ENCODE measurements around the gene TXNRD3. TPM values are rescaled to one million over a fixed set of nuclear protein-coding genes. Genes with fewer than 3 reads are reported as not detected.

Gene TXNRD3
- total RNA-seq, 1 donor from 2014 or later: 10.3 TPM

DNA sequence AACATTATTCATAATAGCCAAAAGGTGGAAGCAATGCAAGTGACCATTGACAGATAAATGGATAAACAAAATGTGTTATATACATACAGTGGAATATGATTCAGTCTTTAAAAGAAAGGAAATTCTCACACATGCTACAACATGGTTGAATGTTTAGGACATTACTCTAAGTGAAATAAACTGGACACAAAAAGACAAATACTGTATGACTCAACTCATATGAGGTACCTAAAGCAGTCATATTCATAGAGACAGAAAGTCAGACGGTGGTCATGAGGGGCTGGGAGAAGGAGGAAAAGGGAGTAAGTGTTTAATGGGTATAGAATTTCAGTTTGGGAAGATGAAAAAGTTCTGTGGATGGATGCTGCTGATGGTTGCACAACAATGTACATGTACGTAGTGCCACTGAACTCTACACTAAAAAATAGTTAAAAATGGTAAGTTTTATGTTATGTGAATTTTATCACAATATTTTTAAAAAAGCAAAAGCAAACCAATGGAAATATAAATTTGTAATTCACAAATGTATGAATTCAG, 5.3 kb downstream of the TXNRD3 start:
- no peaks in the 10 kb centered on the region for H3K36me3 ChIP-seq
- H3K27me3 ChIP-seq: no peaks in the 10 kb centered on the region
- intact Hi-C loops (cut with DNase I): no loop called here
- TF ChIP-seq, protein P1, sequence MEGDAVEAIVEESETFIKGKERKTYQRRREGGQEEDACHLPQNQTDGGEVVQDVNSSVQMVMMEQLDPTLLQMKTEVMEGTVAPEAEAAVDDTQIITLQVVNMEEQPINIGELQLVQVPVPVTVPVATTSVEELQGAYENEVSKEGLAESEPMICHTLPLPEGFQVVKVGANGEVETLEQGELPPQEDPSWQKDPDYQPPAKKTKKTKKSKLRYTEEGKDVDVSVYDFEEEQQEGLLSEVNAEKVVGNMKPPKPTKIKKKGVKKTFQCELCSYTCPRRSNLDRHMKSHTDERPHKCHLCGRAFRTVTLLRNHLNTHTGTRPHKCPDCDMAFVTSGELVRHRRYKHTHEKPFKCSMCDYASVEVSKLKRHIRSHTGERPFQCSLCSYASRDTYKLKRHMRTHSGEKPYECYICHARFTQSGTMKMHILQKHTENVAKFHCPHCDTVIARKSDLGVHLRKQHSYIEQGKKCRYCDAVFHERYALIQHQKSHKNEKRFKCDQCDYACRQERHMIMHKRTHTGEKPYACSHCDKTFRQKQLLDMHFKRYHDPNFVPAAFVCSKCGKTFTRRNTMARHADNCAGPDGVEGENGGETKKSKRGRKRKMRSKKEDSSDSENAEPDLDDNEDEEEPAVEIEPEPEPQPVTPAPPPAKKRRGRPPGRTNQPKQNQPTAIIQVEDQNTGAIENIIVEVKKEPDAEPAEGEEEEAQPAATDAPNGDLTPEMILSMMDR (IDR thresholded peaks at IDR 0.05): no peak
- no peak overlapping the region for H3K4me3 ChIP-seq
- DNase-seq (no peak), ATAC-seq (no peak)
- H3K9me3 ChIP-seq: no peaks in the 10 kb centered on the region
- H3K4me1 ChIP-seq: no peaks in the 10 kb centered on the region
- H3K27ac ChIP-seq: no peak overlapping the region

GRCh38 chr3:126646674-126647073, 8.2 kb downstream of the TXNRD3 start:
- no peaks in the 10 kb centered on the region for H3K27me3 ChIP-seq
- DNase-seq: no peak
- H3K4me1 ChIP-seq: no peaks in the 10 kb centered on the region
- ATAC-seq: peak; percentile 47
- H3K9me3 ChIP-seq: no peaks in the 10 kb centered on the region
- TF ChIP-seq, protein P1 (IDR thresholded peaks at IDR 0.05): no peak
- H3K36me3 ChIP-seq: peaks cover 15% of the 10 kb centered on the region
- intact Hi-C loops (cut with DNase I): no loop called here
- H3K27ac ChIP-seq: no peak overlapping the region
- H3K4me3 ChIP-seq: no peak overlapping the region

DNA sequence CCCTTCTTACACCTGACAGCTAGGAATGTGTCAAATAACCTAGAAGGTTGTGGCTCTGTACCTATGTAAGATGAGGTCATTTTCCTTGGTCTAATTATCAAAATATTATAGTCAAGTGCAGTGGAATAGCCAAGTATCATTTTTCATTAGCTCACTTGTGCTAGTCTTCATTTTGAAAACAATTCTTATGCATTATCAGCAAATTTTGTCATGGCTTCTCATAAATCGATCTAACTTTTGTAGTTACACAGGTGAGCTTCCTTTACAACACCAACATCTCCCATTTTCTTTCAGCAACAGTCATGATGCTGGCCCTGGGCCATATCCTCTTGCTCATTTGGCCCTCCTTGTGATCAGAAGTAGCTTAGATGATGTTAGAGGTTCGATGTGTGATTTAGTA, 10.3 kb downstream of the TXNRD3 start:
- ATAC-seq: no peak
- H3K27ac ChIP-seq: no peak overlapping the region
- no peaks in the 10 kb centered on the region for H3K27me3 ChIP-seq
- no peaks in the 10 kb centered on the region for H3K9me3 ChIP-seq
- DNase-seq: no peak
- H3K4me3 ChIP-seq: no peak overlapping the region
- intact Hi-C loops (cut with DNase I): no loop called here
- TF ChIP-seq, protein P1 (IDR thresholded peaks at IDR 0.05): no peak
- H3K4me1 ChIP-seq: no peaks in the 10 kb centered on the region
- H3K36me3 ChIP-seq: peaks cover 15% of the 10 kb centered on the region

GRCh38 chr3:126638790-126639189, 16.1 kb downstream of the TXNRD3 start:
- intact Hi-C loops (cut with DNase I): no loop called here
- H3K4me3 ChIP-seq: no peak overlapping the region
- H3K27me3 ChIP-seq: no peaks in the 10 kb centered on the region
- H3K4me1 ChIP-seq: no peaks in the 10 kb centered on the region
- no peak for DNase-seq
- TF ChIP-seq, protein P1 (IDR thresholded peaks at IDR 0.05): no peak
- H3K9me3 ChIP-seq: no peaks in the 10 kb centered on the region
- H3K27ac ChIP-seq: no peak overlapping the region
- ATAC-seq: no peak
- H3K36me3 ChIP-seq: peaks cover 31% of the 10 kb centered on the region

DNA sequence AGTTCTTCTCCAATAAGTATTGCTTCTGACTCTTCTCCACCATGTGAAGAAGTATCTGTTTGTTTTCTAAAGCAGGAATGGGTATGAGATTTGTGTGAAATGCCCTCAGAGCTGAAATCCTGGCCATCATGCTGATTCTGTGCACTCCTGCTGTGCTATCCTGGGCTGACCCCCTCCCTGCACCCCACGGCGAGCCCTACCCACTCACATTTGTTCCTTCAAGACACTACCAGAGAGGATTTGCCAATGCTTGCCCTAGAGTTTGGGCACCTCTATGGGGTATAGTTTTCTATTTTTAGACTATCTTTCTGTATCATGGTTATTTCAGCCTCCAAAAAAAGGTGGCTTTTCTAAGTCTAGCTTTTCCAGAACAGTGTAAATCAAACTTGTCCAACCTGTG, 18.5 kb downstream of the TXNRD3 start:
- TF ChIP-seq, protein P1 (IDR thresholded peaks at IDR 0.05): no peak
- no peak for ATAC-seq
- H3K4me1 ChIP-seq: no peaks in the 10 kb centered on the region
- no peak overlapping the region for H3K27ac ChIP-seq
- no peak for DNase-seq
- H3K27me3 ChIP-seq: no peaks in the 10 kb centered on the region
- intact Hi-C loops (cut with DNase I): no loop called here
- no peak overlapping the region for H3K4me3 ChIP-seq
- H3K36me3 ChIP-seq: peaks cover 30% of the 10 kb centered on the region
- no peaks in the 10 kb centered on the region for H3K9me3 ChIP-seq

DNA sequence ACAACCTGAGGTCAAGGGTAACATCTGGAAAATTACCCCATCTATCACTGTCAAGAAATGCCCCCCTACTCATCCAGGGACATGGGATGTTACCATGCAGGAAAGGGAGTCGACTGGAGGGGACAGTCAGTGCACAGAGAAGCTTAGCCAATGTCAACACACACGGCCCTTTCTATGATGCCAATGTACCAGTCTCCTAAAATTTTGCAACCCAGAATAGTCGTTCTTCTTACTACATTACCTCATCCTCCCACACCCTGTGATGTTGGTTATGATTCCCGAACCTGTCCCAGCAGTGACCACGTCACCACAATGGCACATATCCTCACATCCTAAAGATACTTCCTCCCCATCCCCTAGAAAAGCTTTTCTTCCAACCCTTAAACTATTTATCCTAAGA, 20.1 kb downstream of the TXNRD3 start:
- peaks cover 39% of the 10 kb centered on the region for H3K36me3 ChIP-seq
- no peak overlapping the region for H3K27ac ChIP-seq
- H3K4me1 ChIP-seq: no peaks in the 10 kb centered on the region
- H3K9me3 ChIP-seq: no peaks in the 10 kb centered on the region
- TF ChIP-seq, protein P1 (IDR thresholded peaks at IDR 0.05): no peak
- H3K4me3 ChIP-seq: no peak overlapping the region
- ATAC-seq (no peak), DNase-seq (no peak)
- H3K27me3 ChIP-seq: no peaks in the 10 kb centered on the region
- intact Hi-C loops (cut with DNase I): no loop called here

All from upper lobe of right lung (tissue), 1 donor.